Activated T-cell treated with anti-CD3 and anti-CD28 coated beads for 48 hours (primary cell): Measurements from ENCODE around the gene SERPINF2.
"Not testable (repeated sequence)": the region's sequence is repeated elsewhere in the genome, so short reads cannot be mapped to it uniquely, and the experiment has no call there.

Source experiments
- DNase-seq: peaks from one replicate; pipeline ENCODE4 v3.0.0-alpha.2; 2020; ENCODE audit warnings: low read depth

The SERPINF2 gene

DNA sequence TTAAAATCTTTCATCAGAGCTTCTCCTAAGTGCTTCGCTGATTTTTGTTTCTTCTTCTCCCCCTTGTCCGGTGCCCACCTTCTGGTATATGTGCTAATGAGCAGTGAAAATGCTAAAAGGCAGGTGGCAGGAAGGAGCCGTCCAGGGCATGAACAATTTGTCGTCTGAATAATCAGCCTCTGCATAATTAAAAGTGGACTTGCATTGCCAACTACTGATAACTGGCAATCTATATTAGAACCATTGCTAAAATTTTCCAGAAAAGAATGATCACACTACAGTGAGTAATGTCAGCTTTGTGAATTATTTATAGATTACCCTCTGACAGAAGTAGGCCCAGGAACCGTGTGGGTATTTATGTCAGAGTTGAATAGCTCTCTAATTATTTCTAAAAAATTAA lies 47.3 kb downstream of the SERPINF2 start:
- DNase-seq: no peak

DNA sequence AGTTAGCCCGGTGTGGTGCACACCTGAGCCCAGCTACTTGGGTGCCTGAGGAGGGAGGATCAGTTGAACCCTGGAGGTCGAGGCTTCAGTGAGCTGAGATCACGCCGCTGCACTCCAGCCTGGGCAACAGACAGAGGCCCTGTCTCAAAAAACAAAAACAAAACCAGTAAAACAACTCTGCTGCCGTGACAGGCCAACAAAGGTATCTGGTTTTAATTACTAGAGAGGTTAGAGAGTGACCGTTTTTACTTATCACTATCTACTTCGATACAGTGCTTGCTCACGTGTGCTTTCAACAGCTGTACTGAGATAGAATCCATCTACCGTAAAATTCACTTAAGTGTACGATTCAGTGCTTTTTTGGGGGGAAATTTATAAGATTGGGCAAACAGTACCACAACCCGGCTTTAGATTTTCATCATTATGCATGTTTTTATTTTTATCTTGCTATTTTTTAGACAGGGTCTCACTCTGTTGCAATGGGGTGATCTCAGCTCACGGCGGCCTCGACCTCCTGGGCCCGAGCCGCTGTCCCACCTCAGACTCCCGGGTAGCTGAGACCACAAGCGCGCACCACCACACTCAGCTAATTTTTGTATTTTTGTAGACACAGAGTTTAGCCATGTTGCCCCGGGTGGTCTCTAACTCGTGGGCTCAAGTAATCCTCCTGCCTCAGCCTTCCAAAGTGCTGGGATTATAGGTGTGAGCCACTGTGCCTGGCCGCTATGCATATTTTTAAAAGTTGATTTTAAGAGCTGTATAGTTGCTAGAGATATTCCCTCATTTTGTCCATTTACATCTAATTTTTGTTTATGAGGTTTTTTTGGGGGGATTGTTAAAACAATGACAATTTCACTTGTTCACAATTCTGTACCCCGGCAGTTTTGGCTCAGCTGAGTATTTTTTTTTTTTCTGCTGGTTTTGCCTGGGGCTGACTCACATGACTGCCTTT lies 50.1 kb downstream of the SERPINF2 start:
- DNase-seq: no peak

DNA sequence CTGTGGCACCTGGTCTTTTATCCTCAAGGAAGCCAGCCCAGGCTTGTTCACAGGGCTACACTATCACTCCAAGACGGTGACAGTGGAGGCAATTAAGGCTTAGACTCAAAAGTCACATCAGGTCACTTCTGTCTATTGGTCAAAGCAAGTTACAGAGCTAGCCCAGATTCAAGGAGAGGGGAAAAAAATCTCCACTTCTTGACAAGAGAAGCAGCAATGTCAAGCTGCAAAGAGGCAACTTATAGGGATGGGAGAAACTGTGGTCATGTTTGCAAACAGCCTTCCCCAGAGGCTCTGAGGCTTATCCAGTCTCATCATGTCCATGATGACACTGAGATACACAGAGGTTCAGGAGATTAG lies 50.8 kb downstream of the SERPINF2 start:
- DNase-seq: no peak

DNA sequence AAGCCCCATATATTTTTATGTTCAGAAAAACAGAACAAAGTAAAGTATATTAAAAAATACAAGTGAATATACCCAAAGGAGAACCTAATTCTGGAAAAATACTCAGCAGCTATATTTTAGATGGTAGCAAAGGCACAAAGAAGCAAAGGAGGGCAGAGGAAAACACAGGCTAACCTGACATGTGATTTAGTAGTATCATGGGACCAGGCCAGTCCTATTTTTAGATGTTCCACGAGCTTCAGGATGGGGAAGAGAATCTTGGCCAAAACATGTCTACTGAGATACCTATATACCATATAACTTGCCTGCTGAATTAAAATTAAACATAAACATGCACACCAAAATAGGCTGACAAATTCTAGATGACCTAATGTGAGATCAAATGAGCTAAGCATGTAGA lies 54.1 kb downstream of the SERPINF2 start:
- no peak for DNase-seq

DNA sequence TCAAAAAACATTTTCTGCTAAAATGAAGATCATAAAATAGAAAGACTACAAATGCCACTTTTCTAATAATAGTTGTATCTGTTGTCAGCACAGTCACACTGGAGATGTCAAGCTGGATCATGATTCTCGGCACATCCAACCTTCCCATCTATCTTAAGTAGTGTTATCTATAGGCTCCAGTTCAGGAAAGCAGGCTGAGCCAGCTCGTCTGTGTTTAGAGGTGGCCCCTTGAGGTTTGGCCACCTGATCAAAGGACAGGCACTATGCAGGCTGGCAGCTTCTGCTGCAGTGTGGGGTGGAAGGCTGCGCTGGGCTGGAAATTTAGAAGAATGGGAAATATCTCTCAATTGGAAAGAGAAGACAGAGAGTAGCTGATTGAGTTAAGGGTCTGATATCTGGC lies 54.7 kb downstream of the SERPINF2 start:
- DNase-seq: no peak

DNA sequence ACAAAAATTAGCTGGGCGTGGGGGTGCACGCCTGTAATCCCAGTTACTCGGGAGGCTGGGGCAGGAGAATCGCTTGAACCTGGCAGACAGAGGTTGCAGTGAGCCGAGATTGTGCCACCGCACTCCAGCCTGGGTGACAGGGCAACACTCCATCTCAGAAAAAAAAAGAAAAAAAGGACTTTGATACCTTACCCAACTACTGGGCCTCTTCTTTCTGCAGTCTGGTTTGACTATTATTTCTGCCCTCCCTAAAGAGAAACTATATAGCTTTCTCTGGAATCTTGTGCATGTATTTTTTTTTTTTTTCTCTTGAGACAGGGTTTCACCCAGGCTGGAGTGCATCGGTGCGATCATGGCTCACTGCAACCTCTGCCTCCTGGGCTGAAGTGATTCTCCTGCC lies 55.2 kb downstream of the SERPINF2 start:
- not testable (repeated sequence) for DNase-seq

DNA sequence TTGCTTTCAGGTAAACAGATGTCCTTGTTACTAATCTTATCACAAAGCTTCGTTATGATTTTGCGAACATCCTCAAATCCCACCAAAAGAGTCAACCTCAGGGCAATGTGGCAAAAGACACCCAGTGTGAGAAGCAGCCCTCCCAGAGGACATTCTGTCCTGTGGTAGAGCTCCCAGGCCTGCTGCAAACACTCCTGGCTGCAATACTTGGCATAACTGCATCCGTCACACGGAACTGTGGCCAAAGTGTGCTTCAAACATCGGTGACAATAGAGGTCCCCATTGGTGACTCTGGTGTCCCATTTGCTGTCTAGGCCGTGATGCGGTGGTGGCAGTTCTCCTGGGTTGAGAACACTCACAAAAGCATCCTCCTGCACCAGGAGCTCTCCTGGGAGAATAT lies 57.6 kb downstream of the SERPINF2 start:
- DNase-seq: no peak

DNA sequence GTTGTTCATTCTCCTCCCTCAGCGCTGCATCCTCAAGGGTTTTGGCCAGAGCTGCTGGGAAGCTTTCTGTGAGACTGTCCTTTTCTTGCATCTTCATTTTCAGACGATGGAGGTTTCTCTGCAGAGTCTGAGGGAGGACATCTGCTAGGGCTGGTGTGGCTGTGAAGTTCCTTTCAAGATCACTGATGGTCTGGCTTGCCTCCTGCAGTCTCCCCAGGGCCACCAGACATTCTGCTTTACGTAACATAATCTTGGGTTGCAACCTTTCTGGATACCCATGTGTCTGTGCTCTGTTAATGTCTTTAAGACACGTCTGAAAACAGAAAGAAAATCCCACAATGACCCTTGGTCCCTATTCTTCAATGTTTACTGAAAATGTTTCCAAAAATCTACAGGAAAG lies 58.0 kb downstream of the SERPINF2 start:
- no peak for DNase-seq

DNA sequence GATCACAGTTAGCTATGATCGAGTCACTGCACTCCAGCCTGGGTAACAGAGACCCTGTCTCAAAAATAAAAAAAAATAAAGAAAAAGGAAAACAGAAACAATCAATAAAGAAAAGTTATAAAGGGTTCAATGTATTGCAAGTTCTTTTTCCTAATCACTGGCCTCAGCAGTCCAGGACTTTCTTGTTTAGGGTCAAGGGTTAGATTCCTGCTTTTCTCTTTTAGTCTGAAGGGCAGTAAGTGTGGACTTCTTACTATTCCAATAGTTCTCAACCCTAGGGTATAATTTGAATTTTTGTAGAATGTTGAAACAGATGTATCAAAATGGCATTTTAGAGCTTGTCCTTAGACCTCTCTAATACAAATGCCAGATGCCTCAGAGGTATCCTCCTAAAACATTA lies 59.8 kb downstream of the SERPINF2 start:
- DNase-seq: no peak

DNA sequence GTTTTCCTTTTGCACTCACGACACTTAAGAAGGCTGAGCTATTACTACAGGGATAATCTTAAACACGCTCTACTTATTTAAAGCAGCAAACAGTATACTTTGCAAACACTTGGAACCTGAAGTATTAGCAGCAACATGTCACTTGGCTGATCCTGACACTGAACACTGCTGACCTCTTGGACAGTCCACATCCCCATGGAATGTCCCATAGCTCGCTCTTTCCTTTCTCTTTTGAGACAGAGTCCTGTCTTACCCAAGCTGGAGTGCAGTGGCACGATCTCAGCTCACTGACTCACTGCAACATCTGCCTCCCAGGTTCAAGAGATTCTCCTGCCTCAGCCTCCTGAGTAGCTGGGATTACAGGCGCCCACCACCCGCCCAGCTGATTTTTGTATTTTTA lies 60.6 kb downstream of the SERPINF2 start:
- no peak for DNase-seq
